NCI-H526 (cell line): ENCODE data around the gene DIP2B.
"Not testable (repeated sequence)": the region's sequence is repeated elsewhere in the genome, so short reads cannot be mapped to it uniquely, and the experiment has no call there.

Experiments used
- DNase-seq, 2 experiments: peaks; one replicate each; lab custom pipeline; 2025; lab: John Stamatoyannopoulos, UW

The DIP2B gene, protein sequence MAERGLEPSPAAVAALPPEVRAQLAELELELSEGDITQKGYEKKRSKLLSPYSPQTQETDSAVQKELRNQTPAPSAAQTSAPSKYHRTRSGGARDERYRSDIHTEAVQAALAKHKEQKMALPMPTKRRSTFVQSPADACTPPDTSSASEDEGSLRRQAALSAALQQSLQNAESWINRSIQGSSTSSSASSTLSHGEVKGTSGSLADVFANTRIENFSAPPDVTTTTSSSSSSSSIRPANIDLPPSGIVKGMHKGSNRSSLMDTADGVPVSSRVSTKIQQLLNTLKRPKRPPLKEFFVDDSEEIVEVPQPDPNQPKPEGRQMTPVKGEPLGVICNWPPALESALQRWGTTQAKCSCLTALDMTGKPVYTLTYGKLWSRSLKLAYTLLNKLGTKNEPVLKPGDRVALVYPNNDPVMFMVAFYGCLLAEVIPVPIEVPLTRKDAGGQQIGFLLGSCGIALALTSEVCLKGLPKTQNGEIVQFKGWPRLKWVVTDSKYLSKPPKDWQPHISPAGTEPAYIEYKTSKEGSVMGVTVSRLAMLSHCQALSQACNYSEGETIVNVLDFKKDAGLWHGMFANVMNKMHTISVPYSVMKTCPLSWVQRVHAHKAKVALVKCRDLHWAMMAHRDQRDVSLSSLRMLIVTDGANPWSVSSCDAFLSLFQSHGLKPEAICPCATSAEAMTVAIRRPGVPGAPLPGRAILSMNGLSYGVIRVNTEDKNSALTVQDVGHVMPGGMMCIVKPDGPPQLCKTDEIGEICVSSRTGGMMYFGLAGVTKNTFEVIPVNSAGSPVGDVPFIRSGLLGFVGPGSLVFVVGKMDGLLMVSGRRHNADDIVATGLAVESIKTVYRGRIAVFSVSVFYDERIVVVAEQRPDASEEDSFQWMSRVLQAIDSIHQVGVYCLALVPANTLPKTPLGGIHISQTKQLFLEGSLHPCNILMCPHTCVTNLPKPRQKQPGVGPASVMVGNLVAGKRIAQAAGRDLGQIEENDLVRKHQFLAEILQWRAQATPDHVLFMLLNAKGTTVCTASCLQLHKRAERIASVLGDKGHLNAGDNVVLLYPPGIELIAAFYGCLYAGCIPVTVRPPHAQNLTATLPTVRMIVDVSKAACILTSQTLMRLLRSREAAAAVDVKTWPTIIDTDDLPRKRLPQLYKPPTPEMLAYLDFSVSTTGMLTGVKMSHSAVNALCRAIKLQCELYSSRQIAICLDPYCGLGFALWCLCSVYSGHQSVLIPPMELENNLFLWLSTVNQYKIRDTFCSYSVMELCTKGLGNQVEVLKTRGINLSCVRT (N-terminal part only)

GRCh38 chr12:50504798-50505674 lies at the start of gene DIP2B:
TSS of gene DIP2B (plus strand) at chr12:50504985. CDS start at chr12:50505141, 156 bp downstream.
- peak; percentile 79 to 96 for DNase-seq

GRCh38 chr12:50458606-50459005 lies 46.2 kb upstream of the DIP2B start:
- no peak for DNase-seq

DNA sequence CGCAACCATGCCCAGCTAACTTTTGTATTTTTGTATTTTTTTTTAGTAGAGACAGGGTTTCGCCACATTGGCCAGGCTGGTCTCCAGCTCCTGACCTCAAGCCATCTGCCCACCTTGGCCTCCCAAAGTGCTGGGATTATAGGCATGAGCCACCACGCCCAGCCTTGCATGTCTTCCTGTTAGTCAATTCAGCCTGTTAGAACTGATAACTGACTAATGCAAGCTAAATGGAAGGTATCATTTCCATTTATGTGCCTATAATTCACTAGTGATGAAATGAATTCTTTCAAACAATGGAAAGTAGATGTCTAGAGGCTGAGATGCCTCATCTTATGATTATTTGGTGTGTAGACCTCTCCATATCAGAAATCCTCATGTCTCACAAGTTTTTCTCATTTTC lies 37.3 kb upstream of the DIP2B start:
- no peak for DNase-seq

GRCh38 chr12:50477241-50477832 lies 27.4 kb upstream of the DIP2B start:
- no peak for DNase-seq

- no peak for DNase-seq
Measured at GRCh38 chr12:50482571-50482970, 22.2 kb upstream of the DIP2B start.

DNA sequence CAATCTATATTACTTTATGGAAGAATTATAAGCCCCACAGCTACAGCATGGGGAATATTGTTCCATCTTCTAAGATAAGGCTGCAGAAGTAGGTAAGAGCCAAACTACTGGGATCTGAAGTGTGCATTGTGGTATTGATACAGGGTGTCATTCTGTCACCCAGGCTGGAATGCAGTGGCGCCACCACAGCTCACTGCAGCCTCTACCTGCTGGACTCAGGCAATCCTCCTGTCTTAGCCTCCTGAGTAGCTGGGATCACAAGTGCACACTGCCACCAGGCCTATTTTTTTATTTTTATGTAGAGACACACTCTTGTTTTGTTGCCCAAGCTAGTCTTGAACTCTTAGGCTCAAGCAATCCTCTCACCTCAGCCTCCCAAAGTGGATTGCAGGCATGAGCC lies 21.3 kb upstream of the DIP2B start:
- no peak for DNase-seq

DNA sequence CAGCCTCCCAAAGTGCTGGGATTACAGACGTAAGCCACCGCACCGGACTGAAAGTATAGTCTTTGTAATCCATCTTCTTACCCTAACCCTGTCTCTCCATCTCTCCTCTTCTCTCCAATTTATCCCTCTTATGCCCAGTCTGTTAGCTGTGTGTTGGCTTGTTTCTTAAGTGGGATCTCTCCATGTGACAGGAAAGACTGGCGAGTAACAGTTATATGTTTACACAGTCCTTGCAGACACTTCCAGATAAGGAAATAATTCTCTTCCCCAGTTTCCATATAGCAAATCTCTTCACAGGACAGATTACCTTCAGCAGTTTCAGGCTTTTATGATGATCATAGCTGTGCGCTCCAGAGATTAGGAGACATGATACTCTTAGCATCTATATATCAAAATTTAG lies 16.0 kb upstream of the DIP2B start:
- no peak for DNase-seq

DNA sequence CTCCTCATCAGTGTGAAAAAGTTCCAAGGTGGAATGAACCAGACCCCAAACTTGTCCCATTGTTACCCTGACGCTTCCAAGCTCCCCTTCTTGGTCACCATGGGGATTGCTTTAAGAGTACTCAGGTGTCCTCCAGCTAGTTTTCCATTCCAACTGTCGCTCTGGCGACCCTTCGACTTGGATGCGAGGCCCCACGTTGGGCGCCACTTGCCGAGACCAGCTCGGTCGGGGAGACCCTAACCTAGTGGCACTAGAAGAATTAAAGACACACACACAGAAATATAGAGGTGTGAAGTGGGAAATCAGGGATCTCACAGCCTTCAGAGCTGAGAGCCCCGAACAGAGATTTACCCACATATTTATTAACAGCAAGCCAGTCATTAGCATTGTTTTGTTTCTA lies 6.7 kb upstream of the DIP2B start:
- not testable (repeated sequence) for DNase-seq

DNA sequence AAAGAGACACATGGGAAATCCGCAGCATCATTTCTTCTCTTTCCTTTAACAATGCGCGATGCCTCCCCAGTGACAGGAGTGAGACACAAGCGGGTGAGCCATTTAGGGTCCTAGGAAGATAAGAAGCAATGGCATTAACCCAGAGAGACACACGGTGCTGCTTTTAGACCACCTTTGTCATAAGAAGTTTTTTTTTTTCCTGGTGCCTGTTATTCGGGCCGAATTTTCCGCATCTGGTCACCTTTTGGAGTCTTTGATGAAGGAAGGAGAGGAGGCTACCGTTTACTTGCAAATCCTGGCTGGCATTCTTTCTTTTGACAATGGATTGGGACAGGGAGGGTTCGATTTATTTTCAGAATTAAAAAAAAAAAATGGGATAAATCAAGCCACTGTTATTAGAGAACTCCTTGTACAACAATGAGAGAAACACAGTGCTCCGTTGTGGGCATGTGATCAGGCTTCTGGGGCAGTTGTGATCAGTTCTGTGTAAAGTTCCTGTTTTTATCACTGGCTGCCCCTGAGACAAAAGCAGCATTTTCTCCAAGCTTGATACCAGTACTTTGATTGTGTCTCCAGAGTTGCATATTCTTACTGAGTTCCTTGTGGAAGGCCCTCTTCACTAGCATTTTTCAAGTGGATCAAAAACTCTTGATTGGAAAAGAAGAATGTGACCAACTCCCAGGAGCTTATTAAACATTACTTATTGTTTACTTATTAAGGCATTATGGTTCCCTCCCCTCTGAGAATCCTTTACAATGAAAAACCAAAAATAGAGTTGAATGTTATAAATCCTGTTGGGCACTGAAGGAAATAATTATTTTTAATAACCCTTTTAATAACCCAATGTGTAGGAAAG lies 1.1 kb downstream of the DIP2B start:
- DNase-seq, result peak; percentile 42 to 47

- no peak for DNase-seq
Measured at GRCh38 chr12:50506753-50507473, 2.1 kb downstream of the DIP2B start.

DNA sequence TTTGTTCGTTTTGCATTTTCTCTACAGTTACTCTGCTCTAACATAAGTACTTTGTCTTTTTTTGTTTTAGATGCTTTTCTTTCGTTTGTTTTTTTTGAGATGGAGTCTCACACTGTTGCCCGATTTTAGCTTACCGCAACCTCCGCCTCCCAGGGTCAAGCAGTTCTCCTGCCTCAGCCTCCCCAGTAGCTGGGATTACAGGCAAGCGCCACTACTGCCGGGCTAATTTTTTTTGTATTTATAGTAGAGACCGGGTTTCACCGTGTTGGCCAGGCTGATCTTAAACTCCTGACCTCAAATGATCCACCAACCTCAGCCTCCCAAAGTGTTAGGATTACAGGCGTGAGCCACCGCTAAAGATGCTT lies 2.7 kb downstream of the DIP2B start:
- DNase-seq, result no peak

- DNase-seq, result peak in 1 of 2 experiments; percentile 31
Measured at GRCh38 chr12:50507930-50508329, 3.1 kb downstream of the DIP2B start.

GRCh38 chr12:50508414-50508813 lies 3.6 kb downstream of the DIP2B start:
- no peak for DNase-seq

DNA sequence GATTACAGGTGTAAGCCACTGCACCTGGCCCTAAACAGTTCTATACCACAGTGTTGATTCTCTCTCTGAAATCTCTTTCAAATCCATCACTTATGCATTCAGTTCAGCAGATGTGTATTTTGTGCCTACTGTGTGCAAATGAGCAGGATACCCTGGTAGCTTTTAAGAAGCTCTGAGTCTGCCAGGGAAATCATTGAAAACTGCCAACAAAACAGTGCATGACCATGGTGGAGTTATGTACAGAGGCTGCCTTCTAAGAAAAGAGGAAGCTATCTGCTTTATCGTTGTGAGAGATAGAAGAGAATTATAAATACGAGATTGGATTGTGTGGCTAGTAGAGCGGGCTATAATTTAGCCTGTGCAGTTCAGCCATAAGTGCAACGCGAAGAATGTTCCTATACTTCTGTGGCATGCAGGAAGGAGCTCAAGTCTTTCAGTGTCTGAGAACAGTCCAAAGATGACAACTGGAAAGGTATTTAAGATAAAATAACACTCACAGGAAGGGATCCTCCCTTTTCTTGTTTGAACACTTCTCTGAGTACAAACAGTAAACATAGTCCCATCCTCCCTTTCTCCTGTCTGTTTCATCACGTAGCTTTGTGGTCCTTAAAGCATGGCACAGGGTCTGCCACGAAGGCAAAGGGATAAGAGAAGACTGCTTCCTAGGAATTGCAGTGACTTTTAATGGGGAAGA lies 4.3 kb downstream of the DIP2B start:
- DNase-seq, result no peak

DNA sequence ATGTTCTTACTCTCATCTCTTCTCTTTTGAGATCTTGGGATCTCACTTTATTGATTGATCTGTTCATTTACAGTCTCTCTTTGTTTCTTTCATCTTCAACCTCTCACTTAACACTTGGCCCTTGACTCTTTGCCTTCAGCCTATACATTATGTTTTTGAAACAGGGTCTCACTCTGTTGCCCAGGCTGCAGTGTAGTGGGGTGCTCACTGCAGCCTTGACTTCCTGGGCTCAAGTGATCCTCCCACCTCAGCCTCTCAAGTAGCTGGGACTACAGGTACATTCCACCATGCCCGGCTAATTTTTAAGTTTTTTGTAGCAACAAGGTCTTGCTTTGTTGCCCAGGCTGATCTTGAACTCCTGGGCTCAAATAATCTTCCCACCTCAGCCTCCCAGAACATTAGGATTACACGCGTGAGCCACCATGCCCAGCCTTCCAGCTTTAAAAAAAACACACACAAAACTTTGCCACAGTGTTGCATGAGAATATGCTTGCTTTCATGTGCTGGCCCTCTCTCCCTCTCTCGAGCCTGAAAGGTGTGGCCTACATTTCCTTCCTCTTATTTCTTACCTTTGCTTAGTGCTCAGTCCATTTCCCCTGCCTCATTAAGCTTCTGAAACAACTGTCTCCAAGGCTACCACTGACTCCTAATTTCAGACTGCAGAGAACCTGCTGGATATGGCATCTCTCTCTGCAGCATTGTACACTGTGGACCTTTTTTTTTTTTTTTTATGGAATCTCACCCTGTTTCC lies 9.9 kb downstream of the DIP2B start:
- no peak for DNase-seq

- no peak for DNase-seq
Measured at GRCh38 chr12:50515587-50515986, 10.8 kb downstream of the DIP2B start.

GRCh38 chr12:50517421-50518048 lies 12.8 kb downstream of the DIP2B start:
- no peak for DNase-seq
